HPDE6-E6E7 (cell line): ENCODE data around the gene HMOX1.

Experiments used
- DNase-seq: peaks from one replicate; pipeline ENCODE4 v3.0.0; 2011; ENCODE audit warnings: missing footprints; ENCODE audit errors: extremely low spot score

HMOX1 gene, protein sequence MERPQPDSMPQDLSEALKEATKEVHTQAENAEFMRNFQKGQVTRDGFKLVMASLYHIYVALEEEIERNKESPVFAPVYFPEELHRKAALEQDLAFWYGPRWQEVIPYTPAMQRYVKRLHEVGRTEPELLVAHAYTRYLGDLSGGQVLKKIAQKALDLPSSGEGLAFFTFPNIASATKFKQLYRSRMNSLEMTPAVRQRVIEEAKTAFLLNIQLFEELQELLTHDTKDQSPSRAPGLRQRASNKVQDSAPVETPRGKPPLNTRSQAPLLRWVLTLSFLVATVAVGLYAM

DNA sequence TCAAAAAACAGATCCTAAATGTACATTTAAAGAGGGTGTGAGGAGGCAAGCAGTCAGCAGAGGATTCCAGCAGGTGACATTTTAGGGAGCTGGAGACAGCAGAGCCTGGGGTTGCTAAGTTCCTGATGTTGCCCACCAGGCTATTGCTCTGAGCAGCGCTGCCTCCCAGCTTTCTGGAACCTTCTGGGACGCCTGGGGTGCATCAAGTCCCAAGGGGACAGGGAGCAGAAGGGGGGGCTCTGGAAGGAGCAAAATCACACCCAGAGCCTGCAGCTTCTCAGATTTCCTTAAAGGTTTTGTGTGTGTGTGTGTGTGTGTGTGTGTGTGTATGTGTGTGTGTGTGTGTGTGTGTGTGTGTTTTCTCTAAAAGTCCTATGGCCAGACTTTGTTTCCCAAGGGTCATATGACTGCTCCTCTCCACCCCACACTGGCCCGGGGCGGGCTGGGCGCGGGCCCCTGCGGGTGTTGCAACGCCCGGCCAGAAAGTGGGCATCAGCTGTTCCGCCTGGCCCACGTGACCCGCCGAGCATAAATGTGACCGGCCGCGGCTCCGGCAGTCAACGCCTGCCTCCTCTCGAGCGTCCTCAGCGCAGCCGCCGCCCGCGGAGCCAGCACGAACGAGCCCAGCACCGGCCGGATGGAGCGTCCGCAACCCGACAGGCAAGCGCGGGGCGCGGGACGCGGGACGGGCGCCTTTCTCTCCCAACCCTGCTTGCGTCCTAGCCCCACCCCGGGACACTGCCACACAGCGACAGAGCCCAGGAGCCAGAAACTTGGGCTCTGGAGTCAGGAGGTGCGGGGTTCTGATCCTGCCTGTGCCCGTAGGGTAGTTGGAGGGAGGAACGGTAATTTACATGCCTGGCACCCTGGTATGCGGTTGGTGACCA, at the start of gene HMOX1:
TSS of gene HMOX1 (plus strand) at position 560 of the 887 bp plus-strand sequence. CDS start at position 638, 78 bp downstream.
- peak; percentile 66 for DNase-seq

DNA sequence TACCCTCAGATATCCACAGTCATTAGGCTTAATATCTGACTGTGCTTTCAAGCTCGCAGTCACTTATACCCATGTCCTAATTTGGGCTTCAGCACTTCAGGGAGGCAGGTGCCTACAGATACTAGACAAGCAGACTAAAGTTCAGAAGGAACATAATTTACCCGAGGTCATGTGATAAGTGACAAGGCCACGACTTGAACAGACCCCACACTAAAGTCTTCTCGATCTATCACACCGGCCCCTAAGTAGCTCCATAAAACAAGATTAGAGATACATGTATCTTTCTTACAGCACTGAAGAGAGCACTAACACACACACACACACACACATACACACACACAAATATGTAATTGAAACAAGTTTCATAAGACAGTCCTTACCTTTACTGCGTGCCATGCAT, 48.6 kb upstream of the HMOX1 start:
- no peak for DNase-seq

GRCh38 chr22:35333220-35333619, 47.7 kb upstream of the HMOX1 start:
- no peak for DNase-seq

DNA sequence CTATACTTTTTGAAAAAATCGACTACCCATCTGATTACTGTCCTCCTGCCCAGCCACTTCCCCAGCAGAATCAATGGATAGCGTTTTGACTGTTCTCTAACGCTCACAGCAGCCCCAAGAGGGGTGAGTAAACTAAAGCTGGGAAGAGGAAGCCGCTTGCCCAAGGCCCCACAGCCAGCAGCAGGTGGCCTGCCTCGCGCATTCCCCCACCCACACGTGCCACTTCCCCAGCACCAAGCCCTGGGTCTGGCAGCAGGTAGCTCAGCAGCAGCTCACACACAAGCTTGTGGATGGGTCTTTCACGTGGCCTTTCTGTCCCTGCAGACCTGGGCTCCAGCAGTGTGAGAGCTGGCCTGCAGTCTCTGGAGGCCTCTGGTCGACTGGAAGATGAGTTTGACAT, 46.9 kb upstream of the HMOX1 start:
- no peak for DNase-seq

DNA sequence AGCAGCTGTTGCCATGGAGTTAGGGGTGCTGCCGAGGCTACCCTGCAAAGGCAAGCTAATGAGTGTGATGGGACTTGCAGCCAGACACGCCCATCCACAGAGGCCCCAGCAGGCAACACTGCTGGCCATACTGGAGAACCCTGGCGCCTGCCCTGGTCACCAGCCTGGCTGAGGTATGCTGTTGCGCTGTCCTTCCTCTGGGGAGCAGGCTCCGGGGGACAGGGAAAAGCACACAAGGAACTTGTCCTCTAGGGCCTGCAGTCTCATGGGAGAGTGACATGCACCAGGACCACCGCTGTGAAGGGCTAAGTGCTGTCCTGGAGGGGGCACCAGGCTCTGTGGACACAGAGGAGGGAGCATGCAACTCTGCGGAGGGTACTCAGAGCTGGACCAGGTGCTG, 45.4 kb upstream of the HMOX1 start:
- DNase-seq = no peak

DNA sequence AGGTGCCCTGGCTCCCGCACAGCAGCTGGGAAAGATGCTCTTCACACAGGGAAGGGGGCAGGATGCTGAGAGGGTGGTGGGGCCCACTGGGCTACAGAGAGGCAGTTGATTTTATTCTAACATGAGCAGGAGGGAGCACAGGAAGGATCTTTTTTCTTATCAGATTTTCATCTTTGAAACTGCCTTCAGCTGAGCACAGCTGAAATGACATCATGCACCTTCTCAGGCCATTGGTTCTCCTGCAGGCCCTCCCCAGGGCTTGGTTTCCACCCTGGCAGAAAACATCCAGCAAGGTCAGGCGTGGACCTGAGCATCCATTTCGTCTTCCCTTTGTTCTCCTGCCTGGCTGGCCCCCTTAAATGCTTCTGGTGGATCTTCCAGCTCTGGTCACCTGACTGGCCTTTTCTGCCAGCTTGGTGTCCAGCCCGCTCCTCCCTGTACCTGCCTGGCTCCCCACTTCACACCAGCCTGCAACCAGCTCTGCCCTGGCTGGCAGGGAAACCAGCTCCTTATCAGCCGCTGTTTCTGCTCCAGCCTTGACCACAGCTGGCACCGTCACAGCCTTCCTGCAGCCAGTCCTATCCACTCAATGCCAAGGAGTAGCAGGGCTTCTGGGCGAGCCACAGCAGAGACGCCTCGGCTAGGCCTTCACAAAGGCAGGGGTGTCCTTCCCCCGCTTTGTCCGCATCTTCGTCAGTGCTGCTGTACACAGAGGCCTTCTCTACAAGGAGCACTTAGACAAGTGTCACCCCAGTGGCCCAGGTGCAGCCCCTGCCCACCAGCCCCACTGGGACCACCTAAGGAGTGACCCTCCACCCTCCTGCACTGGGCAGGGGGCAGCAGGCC, 44.7 kb upstream of the HMOX1 start:
- DNase-seq = no peak

GRCh38 chr22:35337932-35338331, 43.0 kb upstream of the HMOX1 start:
- no peak for DNase-seq

GRCh38 chr22:35341090-35341874, 39.6 kb upstream of the HMOX1 start:
- DNase-seq = no peak

DNA sequence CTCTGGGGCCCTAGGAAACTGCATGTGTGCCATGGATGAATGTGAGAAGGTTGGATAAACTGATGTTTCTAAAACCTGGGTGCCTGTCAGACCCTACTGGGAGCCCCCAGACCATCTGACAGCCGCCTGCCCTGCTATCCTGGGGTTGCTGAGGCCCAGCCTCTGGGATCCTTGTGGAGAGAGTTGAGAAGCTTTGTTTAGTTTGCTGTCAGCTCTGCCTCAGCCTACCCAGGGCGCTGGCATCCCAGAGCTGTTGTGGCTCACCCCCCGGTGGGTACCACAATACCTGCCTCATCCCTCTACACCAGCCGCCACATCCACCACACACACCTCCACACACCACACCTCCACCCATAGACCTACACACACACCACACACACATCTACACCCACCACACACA, 38.5 kb upstream of the HMOX1 start:
- no peak for DNase-seq

- no peak for DNase-seq
Observed at GRCh38 chr22:35343664-35344550, 37.0 kb upstream of the HMOX1 start.

- no peak for DNase-seq
Observed at GRCh38 chr22:35344956-35345690, 35.8 kb upstream of the HMOX1 start.

GRCh38 chr22:35345808-35346505, 34.9 kb upstream of the HMOX1 start:
- no peak for DNase-seq

DNA sequence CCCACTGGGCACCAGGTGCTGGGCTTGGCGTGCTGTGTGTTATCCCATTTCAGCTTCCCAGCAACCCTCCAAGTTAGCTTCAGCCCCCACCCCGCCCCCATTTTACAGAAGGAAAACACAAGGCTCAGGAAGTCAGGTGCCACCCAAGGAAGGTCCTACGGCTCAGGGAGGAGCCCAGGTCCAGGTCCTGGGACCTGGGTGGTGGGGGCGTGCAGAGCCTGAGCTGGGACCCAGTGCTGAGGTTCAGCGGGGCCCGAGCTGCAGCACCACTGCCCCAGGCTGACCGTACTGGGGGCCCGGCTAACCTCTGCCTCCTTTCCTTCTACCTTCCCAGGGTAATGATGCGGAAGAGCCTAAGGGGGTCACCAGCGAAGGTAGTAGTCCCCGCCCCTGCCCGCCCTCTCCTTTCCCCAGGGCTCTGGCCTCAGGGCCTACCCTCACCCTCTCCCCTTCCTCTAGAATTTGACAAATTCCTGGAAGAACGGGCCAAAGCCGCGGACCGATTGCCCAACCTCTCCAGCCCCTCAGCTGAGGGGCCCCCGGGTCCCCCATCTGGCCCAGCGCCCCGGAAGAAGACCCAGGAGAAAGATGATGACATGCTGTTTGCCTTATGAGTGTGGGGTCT, 34.2 kb upstream of the HMOX1 start:
- no peak for DNase-seq

DNA sequence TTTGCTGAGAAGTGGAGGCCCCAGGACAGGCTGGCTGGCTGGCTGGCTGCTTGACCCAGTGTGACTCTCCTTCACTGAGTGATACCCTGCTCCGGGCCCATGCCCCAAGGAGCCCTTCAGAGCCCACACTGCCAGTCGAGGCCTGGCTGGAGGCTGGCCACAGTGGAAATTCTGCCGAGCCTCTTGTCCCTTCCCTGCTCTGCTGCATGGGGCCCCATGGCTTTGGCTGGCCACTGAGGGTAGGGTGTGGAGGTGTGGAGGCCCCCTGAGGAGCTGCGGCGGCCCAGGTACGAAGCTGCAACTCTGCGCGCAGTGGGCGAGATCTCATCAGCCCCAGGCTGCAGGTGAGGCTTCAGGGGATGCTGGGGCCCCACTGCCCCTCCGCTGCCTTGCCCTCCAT, 33.4 kb upstream of the HMOX1 start:
- DNase-seq = no peak

- no peak for DNase-seq
Observed at GRCh38 chr22:35348026-35348590, 32.8 kb upstream of the HMOX1 start.

DNA sequence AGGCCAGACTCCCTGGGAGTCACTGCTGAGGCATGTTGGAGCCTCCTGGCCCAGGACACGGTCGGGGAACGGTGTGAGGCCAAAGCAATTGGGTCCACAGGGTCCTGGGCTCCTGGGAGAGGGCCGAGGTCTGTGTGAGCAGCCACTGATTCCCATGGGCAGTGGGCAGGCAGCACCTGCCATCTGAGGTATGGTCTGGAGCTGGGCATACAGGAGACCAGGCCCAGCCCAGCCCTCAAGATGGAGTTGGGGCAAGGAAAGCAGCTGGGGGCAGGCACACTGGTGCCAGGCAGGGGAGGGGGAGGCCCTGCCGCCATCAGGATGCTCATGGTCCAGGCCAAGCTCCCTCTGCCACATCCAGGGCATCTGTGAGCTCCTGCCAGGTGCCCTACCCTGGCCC, 32.2 kb upstream of the HMOX1 start:
- no peak for DNase-seq

GRCh38 chr22:35349368-35349703, 31.6 kb upstream of the HMOX1 start:
- no peak for DNase-seq
